Activated CD4-positive, alpha-beta T cell treated with anti-CD3 and anti-CD28 coated beads, Interleukin-2, Interleukin-4, amounts not matched to agents 100 ng/mL and 50 ng/mL, durations not matched to agents 16 hours and 8 hours (primary cell): ENCODE measurements around the gene MDFI.
A peak's percentile ranks its signal among the peaks of the same experiment; 100 is the strongest.

Experiments
- DNase-seq: peaks from one replicate; pipeline ENCODE4 v3.0.0-alpha.2; 2020; ENCODE audit warnings: low spot score

Gene MDFI

GRCh38 chr6:41673704-41674000 lies 35.4 kb downstream of the MDFI start:
- DNase-seq = no peak

DNA sequence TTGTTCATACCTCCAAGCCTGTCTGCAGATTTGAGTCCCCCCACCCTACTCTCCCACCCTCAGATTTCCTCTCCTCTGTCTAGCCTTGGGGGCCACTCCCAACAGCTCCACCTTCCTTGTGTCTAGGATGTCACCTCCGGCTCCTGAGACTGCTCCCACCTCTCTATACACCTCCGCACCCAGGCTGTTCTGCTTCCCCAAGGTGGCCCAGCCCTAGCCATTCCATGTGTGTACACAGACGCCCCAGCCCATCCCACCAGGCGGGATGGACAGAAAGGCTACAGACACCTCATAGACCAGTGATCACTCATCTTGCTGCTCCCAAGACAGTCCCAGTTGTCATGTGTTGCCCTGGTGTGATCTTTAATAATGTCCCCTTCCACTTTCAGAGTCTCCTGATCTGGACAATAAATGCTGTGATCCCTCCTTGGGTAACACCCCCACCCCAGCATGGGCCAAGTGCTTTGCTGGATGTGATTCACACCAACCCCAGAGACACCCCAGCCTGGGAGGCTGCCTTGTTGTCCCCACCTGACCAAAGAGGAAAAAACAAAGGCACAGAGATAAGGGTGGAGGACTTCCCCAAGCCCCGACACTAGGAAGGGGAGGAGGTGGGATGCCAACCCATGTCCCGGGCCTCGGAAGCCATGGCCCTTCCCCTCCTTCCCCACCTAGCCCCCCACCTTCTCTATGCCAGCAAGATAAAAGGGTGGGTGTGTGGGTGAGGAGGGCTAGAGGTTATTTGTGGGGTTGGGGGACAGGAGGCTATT lies 36.1 kb downstream of the MDFI start:
- no peak for DNase-seq

- no peak for DNase-seq
These were observed 37.0 kb downstream of the MDFI start for GRCh38 chr6:41675176-41675775.

GRCh38 chr6:41675992-41676391 lies 37.7 kb downstream of the MDFI start:
- DNase-seq = no peak

DNA sequence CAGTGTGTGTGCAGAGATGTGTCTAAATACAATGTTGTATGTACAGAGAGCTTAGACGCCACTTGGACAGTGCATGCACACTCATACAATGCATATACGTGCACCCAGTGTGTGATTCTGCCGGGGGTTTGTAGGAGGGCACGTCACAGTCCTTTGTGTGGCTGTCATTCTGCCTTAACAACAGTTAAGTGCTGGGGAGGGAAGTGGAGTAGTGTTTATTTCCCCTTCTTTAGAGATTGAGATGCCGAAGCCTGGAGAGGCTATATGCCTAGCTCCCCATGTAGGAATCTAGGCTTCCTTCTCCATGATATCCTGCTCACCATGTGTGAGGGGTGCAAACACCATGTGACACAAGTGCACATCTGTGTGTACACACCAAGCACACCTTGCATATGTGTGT lies 38.2 kb downstream of the MDFI start:
- no peak for DNase-seq

DNA sequence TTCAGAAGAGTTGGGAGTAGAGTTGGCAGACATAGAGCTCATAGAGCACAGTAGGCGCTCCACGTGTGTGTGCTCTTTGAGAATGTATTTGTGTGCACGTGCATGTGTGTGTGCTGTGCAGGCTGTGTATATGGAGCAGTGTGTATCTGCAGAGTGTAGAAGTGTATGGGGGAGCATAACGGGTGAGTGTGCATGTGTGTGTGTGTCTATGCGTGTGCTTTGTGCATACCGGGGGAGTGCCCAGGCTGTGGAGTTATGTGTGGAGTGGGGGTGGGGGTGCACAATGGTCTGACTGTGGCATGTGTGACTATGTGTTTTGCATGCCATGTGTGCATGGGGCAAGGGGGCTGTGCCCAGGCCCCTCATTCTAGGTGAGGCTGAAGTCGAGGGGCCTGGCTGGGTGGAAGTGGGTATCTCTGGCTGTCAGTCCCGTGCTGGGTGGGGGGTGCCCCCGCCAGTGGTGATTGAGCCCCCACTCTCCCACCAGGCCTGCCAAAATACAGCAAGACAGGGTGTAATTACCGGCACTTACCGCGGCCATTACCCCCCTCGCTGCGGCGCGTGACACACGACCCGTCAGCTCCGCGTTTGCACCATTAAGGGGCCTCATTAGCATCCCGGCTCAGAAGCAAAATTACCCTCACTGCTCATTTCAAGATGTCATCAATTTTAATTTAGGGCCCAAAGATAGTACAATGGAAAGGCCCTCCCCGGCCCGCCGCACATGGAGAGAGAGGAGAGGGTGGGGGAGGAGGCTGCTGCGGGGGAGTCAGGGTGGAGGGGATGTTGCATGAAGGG lies 39.1 kb downstream of the MDFI start:
- DNase-seq = no peak

GRCh38 chr6:41678511-41679084 lies 40.3 kb downstream of the MDFI start:
- DNase-seq = no peak

GRCh38 chr6:41679696-41680095 lies 41.4 kb downstream of the MDFI start:
- DNase-seq = no peak

- no peak for DNase-seq
These were observed 42.1 kb downstream of the MDFI start for GRCh38 chr6:41680182-41680965.

DNA sequence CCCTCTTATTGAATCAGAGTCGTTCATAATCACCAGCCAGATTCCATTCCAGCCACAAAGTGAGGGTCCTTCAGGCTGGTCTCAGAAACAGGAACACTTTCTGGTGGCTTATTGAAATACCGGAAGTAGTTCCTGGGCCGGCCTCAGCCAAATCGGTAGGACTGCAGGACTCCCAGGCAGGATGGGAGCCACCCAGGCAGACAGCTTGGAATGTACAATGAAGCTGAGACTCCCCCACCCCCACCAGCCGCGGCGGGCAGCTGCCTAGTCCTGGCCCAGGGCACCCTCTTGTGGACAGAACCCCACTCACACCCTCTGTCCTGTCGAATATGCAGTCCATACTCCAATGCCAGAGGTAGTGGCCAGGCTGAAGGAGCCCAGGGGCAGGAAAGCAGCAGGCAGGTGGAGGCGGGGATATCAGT lies 43.8 kb downstream of the MDFI start:
- peak; percentile 68 for DNase-seq

- no peak for DNase-seq
These were observed 44.4 kb downstream of the MDFI start for GRCh38 chr6:41682497-41683272.

DNA sequence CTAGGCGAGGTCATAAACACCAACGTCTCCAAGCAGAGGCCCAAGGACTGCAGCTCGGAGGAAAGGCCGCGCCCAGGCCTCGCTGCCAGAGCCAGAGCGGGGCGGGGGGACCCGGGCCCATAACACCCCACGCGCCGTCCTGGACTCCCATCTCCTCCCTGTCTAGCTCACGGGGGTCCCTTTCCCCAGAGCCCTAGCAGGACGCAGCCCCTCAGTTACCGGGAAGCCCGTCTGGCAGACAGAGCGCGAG lies 44.9 kb downstream of the MDFI start:
- DNase-seq = no peak

GRCh38 chr6:41683523-41684310 lies 45.4 kb downstream of the MDFI start:
- DNase-seq = peak; percentile 82

DNA sequence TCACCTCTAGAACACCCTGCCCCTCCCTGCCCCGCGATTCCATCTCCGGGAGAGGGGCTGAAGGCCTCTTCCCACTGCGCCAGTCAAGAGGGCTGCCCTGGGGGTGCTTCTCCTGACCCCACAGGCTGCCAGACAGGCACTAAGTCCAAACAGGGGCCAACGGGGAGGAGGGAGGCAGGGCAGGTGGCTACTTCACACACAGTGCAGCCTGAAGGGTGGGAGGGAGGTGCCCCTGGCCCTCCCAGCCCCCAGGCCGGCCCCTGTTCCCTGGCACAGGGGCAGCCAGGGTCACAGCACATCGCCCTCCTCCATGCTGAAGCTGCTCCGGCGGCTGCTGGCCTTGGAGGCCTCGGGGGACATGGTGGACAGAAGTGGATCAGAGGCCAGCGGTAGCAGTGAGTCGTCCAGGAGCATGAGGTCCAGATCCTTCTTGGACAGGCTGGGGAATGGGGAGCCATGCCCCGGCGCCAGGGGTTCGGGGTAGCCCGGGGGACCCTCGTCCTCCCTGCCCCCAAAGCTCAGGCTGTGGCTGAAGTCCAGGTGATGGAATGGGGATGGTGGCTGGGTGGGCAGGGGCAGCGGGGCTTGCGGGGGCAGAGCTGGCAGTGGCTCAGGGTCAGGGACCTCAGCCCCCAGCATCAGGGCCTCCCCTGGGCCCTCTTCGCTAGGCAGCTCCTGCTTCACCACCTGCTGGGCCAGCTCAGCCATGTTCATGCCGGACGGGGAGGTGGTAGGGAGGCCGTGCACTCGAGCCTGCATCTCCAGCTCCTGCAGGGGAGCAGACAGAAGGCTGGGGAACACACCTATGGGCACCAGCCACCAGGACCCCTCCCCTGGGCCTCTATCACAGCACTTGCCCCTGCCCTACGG lies 46.3 kb downstream of the MDFI start:
- DNase-seq = no peak

- no peak for DNase-seq
These were observed 47.5 kb downstream of the MDFI start for GRCh38 chr6:41685641-41686380.

- DNase-seq = no peak
These were observed 49.4 kb downstream of the MDFI start for GRCh38 chr6:41687501-41688175.

- no peak for DNase-seq
These were observed 50.1 kb downstream of the MDFI start for GRCh38 chr6:41688256-41688965.
